GM18873 (cell line): Measurements from ENCODE around the gene STRA8.
A peak's percentile ranks its signal among the peaks of the same experiment; 100 is the strongest.

Source experiments
- ATAC-seq: cut with Tn5 transposase; IDR thresholded peaks from one replicate; pipeline ENCODE4 v1.9.1; 2021; ENCODE audit warnings: mild to moderate bottlenecking, moderate library complexity, moderate number of reproducible peaks; ENCODE audit not compliant: unreplicated experiment, low FRiP score

Gene STRA8, protein sequence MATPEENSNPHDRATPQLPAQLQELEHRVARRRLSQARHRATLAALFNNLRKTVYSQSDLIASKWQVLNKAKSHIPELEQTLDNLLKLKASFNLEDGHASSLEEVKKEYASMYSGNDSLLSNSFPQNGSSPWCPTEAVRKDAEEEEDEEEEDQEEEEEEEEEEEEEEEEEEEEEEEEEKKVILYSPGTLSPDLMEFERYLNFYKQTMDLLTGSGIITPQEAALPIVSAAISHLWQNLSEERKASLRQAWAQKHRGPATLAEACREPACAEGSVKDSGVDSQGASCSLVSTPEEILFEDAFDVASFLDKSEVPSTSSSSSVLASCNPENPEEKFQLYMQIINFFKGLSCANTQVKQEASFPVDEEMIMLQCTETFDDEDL

GRCh38 chr7:135233570-135233969 lies at the start of gene STRA8:
TSS of gene STRA8 (plus strand) at chr7:135233838. CDS start at chr7:135240525, 6,687 bp downstream.
- ATAC-seq = no peak

DNA sequence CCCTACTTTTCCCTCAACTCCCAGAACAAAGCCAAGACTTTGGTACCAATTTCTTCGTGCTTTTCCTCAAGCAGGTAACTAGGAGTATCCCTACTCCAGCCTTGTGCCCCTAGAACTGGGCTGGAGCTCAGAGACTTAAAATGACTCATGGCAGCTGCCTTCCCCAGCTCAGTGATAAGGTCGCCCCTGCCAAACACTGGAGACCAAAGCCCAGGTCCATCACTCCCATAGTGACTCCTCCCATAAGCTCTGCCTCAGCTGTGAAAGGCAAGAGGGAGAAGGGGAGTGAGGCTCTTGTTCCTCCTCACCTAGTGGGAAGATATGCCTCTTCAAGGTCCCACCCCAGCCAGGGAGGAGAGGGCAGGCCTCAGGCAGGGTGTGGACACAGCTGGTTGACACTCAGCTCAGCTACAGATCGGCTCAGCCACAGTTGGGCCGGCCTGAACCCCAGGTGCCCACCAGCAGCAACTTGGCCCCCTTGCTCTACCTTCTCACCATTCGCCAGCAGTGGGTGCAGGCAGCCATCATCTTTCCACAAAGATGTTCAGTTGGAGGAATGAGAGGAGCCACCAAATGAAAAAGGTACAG lies 49.3 kb upstream of the STRA8 start:
- no peak for ATAC-seq

GRCh38 chr7:135185471-135186260 lies 48.0 kb upstream of the STRA8 start:
- ATAC-seq = peak; percentile 1

DNA sequence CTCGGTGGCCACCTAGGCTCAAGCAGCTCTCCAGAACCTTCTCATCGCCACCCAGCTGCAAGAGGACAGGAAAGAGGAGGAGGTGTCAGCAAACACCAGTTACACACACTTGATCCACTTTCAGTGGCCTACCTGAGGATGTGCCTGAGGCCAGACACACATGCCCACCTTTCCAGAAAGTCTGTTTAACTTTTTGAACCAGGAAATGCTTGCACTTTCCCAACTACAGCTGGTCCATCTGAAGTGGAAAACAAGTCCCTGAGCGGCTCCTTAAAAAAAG lies 47.4 kb upstream of the STRA8 start:
- peak; percentile 4 for ATAC-seq

DNA sequence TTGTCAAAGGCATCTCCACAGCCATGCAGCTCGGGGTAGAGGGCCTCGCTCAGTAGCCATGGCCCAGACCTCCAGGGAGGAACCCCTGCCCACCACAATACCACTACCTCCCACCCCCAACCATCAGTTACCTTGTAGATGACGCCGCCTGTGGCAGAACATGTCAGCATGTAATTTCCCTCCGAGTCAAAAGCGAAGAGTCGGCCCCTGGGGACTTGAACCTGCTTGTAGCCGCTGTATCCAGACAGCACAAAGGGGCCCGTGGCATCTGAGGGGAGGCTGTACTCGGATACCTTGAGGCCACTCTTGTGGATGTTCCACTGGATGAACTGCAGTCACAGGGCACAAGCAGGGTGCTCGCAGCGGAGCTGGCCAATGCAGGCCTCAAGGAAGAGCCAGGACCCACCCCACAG lies 46.8 kb upstream of the STRA8 start:
- ATAC-seq = peak; percentile 48

- ATAC-seq = no peak
Measured at GRCh38 chr7:135188298-135188984, 45.2 kb upstream of the STRA8 start.

DNA sequence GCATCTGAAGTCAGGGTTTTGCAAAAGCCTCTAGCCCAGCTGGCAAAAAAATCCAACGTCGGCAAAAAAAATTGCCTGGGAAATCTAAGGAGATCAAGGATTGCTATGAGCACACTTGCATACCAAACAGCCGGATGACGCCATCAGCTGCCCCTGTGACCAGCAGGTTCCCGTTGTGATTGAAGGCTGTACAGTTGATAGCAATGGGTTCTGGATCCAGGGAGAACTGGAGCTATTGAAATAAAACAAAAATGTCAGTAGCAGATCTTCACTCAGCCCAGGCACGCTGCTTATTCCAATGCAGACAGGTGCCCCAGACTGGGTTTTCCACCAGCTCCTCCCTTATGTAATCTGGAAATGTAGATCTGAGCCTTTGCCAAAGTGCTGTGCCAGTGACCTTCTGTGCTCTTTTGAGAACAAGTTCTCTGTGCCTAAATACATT lies 44.4 kb upstream of the STRA8 start:
- no peak for ATAC-seq

- no peak for ATAC-seq
Measured at GRCh38 chr7:135189961-135190360, 43.7 kb upstream of the STRA8 start.

DNA sequence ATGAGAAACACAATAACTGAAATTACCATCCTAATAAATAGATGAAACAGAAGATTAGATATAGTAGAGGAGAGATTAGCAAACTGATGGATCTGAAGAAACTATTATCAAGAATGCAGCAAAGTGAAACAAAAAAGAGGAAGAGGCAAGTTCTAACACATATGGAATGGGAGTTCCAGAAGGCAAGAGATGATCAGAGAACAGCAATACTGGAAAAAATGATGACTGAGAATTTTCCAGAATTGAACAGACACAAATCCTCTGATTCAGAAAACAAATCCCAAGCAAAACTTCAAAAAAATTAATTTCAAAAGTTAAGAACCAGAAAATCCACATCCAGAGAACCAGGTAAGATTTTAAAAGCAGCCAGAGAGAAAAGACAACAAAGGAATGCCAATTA lies 42.9 kb upstream of the STRA8 start:
- no peak for ATAC-seq

GRCh38 chr7:135192914-135193536 lies 40.6 kb upstream of the STRA8 start:
- ATAC-seq = no peak

GRCh38 chr7:135193615-135194081 lies 40.0 kb upstream of the STRA8 start:
- ATAC-seq = no peak

DNA sequence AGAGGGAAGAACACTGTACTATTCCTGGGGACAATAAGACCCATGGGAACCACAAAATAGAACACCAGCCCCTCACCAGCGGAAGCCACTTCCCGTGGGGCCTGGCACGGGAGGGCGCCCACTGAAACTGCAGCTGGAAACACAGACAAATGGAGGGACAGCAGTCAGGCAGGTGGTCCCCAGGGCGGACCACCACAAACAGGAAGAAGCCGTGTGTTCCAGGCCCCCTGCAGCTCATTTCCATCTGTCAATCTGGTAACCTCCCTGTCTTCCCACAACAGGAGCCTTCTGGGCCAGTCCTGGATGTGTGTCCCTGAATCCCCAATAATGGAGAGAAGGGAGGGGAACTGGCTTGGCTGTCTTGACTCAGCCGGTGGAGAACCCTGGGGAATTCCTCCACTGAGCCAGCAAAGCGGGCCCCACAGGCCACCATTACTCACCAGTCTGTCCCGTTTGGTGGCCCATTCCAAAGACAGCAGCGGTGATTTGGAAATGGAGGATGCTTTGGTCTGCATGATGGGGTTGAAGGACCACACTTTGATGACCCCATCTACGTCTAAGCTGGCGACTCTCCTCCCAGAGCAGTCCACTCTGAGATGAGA lies 39.0 kb upstream of the STRA8 start:
- ATAC-seq = no peak

- no peak for ATAC-seq
Measured at GRCh38 chr7:135195156-135195555, 38.5 kb upstream of the STRA8 start.

DNA sequence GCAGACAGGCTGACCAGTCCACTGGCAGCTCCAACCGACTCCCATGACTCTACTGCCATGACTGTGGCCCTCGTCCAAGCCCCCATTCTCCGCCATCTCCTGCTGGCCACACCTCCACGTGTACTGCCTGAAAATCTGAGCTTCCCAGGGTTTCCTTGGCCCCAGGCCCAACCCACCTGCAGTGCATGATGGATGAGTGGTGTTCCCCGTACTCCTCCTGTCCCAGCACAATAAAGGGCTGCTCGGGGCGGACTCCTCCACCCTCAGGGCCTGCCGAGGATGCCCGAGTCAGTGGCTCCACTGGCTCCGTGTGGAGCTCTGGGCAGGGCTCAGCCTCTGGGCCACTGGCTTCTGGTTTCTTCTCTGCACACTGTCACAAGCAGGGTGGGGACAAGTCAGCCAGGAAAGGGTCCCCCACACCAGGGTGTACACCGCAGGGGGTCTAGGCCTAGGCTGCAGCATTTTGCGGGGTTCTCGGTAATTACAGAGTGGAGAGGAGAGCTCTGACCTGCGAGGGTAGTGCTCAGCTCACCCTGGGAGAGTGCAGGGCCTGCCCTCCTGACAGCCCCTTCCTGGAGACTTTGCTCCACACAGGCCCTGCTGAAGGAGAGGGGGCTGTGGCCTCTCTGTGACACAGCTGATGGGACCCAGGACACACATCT lies 37.5 kb upstream of the STRA8 start:
- ATAC-seq = no peak

DNA sequence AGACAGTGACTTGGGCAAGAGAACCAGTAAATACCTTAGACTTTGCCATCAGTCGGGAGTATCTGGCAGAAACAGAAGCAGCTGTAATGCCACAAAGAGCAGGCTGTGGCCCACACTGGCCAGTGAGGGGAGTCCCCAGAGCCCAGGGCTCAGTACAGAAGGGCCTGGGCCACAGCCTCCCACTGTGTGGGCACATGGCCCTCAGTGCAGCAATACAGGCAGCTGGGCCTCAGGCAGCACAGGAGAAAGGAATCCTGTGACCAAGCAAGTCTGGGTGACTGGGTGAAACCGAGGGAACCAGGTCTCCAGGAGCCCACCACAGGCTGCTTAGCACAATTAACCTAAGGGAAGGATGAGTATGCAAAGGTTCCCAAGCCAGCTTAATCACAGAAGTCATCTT lies 36.3 kb upstream of the STRA8 start:
- ATAC-seq = no peak

DNA sequence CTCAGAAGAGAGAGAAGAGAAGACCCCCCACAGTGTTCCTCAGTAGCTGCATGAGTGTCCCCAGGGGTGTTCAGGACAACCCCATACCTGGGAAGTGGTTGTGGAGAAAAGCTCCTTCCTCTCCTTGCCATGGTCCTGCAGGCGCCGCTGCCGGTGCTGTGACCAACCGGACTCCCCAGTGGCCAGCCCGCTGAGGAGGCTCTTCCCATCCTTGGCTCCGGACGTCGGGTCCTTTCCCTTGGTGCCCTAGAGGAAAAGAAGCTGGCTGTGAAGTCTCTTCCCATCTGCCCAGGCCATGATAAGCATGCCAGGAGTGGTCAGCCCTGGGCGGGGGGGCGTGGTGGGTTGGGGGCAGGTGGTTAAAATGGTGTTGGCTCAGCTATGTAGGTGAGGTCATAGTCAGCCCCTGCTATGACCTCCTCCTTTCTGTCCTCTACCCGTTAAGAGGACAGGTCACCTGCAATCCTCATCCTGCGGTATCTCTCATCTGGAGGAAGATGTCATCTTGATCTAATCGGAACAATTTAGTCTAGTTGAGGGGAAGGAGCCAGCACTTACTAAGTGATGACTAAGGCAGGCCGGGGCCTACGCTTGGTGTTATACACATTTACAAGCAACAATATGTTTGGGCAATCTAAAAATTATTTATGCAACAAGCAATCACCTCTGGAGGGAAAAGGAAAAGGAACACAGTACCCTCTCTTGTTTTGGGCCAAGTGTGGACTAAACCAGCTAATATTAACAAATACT lies 35.6 kb upstream of the STRA8 start:
- no peak for ATAC-seq

DNA sequence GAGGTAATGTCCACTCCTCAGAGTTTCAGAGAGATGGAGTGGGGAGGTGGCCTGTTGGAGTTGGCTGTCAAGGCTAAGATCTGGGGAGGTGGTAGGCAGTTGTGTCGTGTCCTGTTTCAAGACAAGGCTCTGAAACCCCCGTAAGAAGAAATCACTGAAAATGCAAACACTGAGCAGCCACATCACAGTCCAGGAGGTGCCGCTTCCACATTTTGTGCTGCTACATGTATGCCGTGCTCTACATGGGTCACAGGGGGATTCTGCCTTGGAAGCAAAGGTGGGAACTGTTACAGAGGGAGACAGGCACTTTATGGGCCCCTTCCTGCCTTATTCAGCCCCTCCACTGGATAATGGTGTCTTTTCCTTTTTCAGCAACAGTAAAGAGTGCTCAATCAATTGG lies 34.2 kb upstream of the STRA8 start:
- ATAC-seq = no peak

DNA sequence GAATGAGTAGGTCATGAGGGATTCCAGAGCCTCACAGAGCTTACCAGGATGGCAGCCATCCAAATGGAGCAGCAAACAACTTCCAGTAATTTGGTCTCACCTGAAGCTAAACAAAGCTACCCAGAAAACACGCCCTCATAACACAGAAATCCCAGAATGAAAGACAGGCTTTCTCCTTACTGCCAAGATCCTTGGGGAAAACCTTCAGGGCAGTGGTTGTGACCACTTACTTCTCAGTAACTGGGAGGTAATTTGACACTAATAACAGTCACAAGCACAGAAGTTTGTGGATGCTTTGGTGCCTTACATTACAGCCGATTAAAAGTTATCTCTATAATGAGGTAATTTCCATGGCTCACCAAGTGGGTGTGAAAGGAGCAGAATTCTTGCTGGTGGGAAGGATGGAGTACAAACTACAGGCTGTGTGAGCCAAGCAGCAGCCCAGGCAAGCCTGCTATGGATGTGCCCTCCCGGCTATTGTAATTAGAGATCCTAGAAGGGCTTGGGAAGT lies 32.8 kb upstream of the STRA8 start:
- ATAC-seq = no peak

- ATAC-seq = no peak
Measured at GRCh38 chr7:135201350-135201749, 32.3 kb upstream of the STRA8 start.
